ENCODE results near the gene EFS. TPM values are rescaled to one million over a fixed set of nuclear protein-coding genes. Genes with fewer than 3 reads are reported as not detected.
A peak's percentile ranks its signal among the peaks of the same experiment; 100 is the strongest.

EFS gene
- total RNA-seq, 2 experiments from 2014 or later, result not detected

DNA sequence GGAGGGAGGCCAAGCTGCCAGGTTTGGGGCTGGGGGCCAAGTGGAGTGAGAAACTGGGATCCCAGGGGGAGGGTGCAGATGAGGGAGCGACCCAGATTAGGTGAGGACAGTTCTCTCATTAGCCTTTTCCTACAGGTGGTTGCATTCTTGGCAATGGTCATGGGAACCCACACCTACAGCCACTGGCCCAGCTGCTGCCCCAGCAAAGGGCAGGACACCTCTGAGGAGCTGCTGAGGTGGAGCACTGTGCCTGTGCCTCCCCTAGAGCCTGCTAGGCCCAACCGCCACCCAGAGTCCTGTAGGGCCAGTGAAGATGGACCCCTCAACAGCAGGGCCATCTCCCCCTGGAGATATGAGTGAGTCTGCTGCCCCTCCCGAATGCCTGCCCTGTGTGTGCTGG is 8.1 kb upstream of the EFS start:
- no peak overlapping the region for H3K4me3 Mint-ChIP-seq
- no peaks in the 10 kb centered on the region for H3K27me3 Mint-ChIP-seq (ENCODE audit: low read depth)
- no peaks in the 10 kb centered on the region for H3K9me3 Mint-ChIP-seq
- intact Hi-C loops (cut with micrococcal nuclease), result no loop called here
- H3K4me1 Mint-ChIP-seq (ENCODE audit: low read depth), result no peaks in the 10 kb centered on the region
- H3K36me3 Mint-ChIP-seq (ENCODE audit: low read depth), result no peaks in the 10 kb centered on the region
- CTCF ChIA-PET, result interaction anchor here (0.6 to 0.7 kb wide), 2 partner anchors 154 to 253 kb away, joined by 3 read pairs; no protein-coding TSS in a partner anchor
- no peak overlapping the region for H3K27ac Mint-ChIP-seq
- no peak for DNase-seq

DNA sequence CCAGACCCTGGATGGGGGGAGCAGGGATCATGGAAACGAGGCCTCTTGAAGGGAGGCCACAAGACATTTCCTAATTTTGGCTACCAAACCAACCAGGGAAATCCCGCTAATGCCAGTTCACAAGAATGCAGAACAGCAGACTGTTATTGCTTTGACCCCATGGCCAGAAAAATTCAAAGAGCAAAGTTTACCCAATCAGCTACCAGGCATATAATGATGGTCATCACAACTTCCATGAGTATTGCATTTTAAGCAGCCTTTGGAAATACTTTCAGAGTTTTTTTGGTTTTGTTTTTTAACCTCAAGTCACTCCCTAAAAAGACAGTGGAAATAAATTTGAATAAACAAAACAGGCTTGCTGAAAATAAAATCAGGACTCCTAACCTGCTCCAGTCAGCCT is 7.5 kb upstream of the EFS start, which contains the start of gene IL25:
IL25 (plus strand) TSS at position 301 of the 400 bp plus-strand sequence.
- Mint-ChIP-seq H3K4me3 (no peak within 1 kb of the TSS), H3K36me3 (ENCODE audit: low read depth) (no peaks in the 10 kb centered on the region), H3K27me3 (ENCODE audit: low read depth) (peaks cover 3% of the 10 kb centered on the region), H3K4me1 (ENCODE audit: low read depth) (no peaks in the 10 kb centered on the region), H3K9me3 (no peaks in the 10 kb centered on the region), H3K27ac (no peak within 1 kb of the TSS)
- CTCF ChIA-PET, result no interaction called here
- intact Hi-C loops (cut with micrococcal nuclease), result no loop called here
- no peak for DNase-seq

DNA sequence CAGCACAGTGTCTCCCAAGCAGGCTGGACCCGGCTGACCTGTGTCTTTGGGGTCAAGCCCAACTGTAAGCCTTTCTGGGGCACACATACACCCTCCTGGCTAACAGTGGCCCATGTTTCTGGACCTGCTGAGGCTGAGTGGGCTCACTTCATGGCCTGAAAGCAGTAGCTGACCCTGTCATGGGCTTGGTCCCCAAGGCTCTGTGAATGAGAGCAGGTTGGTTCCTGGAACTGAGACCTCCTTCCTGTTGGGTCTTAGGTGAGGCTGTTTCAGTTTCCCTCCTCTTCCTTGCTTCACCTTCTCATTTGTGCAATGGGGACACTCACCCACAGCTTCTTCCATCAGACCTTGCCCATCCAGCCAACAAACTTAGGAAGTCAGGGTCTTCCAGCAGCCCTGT is 6.9 kb upstream of the EFS start:
- intact Hi-C loops (cut with micrococcal nuclease), result no loop called here
- CTCF ChIA-PET, result no interaction called here
- Mint-ChIP-seq H3K9me3 (no peaks in the 10 kb centered on the region), H3K4me3 (no peak overlapping the region), H3K36me3 (ENCODE audit: low read depth) (no peaks in the 10 kb centered on the region), H3K4me1 (ENCODE audit: low read depth) (peaks cover under 1% of the 10 kb centered on the region), H3K27me3 (ENCODE audit: low read depth) (peaks cover 10% of the 10 kb centered on the region), H3K27ac (no peak overlapping the region)
- no peak for DNase-seq

DNA sequence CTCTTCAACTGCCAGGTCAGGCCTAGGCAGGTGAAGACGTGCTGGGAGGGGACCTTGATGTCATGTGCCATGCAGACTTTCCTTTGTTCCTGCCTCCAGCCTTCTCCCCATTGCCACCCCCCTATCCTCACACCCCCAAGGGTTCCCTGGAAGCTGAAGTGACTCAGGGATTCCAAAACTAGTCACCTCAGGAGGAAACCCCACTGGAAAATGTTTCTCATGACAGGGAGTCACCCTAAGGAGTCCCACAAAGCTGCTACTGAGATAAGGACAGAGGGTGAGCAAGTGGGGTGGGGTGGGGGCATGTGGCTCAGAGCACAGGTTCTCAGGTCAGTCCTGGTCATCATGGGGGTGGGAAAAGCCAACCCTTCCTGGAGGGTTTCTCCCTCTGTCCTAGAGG is 5.2 kb upstream of the EFS start:
- no peak overlapping the region for H3K27ac Mint-ChIP-seq
- DNase-seq, result no peak

DNA sequence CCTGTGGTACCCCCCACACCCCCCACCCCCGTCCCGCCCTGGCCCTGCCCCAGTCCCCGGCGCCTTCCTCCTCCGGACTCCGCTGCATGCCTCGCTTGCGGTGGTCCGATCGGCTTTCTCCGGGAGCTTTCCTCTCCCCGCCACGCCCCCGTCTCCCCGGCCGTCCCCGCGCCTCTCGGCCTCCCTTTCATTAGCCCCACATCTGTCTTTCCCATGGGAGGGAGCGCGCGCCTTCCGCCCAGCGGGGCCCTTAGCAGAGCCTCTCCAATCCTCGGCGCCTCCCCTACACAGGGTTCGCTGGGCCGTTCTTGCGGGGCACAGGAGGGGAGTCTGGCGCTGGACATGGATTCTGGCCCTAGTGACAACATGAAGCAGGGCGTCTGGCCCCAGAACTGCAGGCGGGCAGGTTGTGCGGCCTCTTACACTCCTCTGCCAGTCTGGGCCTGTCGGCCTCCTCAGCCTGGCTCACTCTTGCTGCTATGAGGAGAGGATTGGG is 1.5 kb upstream of the EFS start:
- Mint-ChIP-seq H3K36me3 (ENCODE audit: low read depth) (no peaks in the 10 kb centered on the region), H3K27me3 (ENCODE audit: low read depth) (peaks cover 26% of the 10 kb centered on the region), H3K27ac (no peak overlapping the region), H3K9me3 (no peaks in the 10 kb centered on the region), H3K4me3 (no peak overlapping the region), H3K4me1 (ENCODE audit: low read depth) (peaks cover 6% of the 10 kb centered on the region)
- DNase-seq, result no peak
- intact Hi-C loops (cut with micrococcal nuclease), result no loop called here
- CTCF ChIA-PET, result interaction anchor here (1.1 kb wide), 1 partner anchor 19 kb away, joined by 3 read pairs; no protein-coding TSS in a partner anchor

More for the DNA sequence above, 5.2 kb upstream of the EFS start:
- Mint-ChIP-seq H3K36me3 (ENCODE audit: low read depth) (no peaks in the 10 kb centered on the region), H3K4me3 (no peak overlapping the region), H3K27me3 (ENCODE audit: low read depth) (peaks cover 15% of the 10 kb centered on the region), H3K4me1 (ENCODE audit: low read depth) (peaks cover 3% of the 10 kb centered on the region), H3K9me3 (no peaks in the 10 kb centered on the region)
- CTCF ChIA-PET, result interaction anchor here (0.6 to 2.5 kb wide), 3 partner anchors 10 to 79 kb away, joined by 3 to 13 read pairs (median 3); no protein-coding TSS in a partner anchor
- intact Hi-C loops (cut with micrococcal nuclease), result no loop called here

DNA sequence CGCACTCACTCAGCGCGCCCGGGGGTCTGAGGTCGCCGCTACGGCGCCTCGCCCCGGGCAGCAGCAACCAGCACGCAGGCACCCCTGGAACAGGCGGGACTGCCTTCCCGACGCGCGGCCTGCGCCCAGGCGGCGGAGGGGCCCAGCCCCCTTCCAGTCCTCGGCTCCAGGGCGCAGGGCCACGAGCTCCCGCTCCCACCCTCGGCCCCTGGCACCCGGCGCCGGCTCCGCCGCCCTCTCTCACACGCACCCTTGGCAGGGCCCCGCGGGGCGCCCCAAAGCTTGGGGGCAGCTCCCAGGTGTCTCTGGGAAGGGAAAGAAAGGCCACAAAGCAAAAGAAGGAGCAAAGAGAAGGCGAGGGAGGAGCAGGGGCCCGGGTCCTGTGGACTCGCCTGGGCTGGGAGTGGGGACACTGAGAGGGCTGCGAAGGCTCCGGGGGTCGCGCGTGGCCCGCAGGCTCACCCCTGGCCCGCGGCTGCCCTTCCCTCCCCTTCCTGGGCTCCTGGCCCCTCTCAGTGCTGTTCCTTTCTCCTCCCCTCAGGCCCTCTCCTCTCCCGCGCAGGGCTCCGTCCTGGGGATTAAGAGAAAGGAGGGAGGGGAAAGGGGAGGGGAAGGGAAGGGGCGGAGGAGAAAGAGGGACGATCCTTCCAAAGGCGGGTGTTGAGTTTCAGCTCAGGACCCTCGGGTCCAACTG is 907 bp upstream of the EFS start:
- Mint-ChIP-seq H3K4me1 (ENCODE audit: low read depth) (peaks cover 6% of the 10 kb centered on the region), H3K27ac (no peak overlapping the region), H3K36me3 (ENCODE audit: low read depth) (no peaks in the 10 kb centered on the region), H3K4me3 (no peak overlapping the region), H3K27me3 (ENCODE audit: low read depth) (peaks cover 26% of the 10 kb centered on the region), H3K9me3 (no peaks in the 10 kb centered on the region)
- DNase-seq, result no peak
- CTCF ChIA-PET, result interaction anchor here (0.6 to 1.1 kb wide), 3 partner anchors 18 to 94 kb away, joined by 3 read pairs; no protein-coding TSS in a partner anchor
- intact Hi-C loops (cut with micrococcal nuclease), result no loop called here

DNA sequence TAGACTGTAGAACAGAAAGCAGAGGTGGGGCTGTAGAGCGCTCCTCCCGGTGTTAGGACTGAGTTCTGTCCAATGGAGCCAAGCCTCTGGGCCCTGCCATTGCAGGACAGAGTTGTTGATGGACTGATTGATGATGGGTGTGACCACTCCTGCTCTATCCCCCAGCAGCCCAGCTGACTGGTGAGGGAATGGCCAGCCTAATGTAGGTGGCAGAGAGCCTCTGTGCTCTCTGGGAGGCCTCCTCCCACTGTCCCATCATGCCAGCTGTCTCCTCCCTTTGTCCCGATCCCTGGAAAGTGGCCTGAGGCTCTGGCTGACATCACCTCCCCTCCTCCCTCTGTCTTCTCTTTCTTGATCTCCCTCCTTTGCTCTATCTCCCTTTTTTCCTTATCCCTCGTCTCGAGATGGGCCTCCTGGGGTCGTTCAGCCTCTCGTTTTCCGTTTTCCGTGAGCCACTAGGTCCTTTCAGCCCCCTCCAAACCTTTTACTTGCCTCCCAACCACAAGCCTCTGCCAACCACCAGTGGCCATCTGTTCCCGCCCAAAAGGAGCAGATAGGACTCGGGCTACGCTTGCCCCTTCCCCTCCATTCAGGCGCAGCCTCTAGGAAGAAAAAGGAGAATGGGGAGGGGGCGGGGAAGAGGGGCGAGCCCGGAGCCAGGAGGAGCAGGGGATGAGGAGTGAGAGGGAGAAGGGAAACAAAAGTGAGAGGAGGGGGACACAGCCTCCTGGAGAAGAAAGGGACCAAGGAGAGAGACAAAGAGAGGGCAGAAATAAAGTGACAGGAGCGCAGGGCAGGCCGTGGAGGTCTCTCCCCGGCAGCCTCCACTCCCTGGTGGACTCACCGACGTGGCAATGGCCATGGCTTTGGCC is 572 bp downstream of the EFS start:
- Mint-ChIP-seq H3K36me3 (ENCODE audit: low read depth) (no peaks in the 10 kb centered on the region), H3K4me1 (ENCODE audit: low read depth) (peaks cover 6% of the 10 kb centered on the region), H3K9me3 (no peaks in the 10 kb centered on the region), H3K27ac (no peak overlapping the region), H3K27me3 (ENCODE audit: low read depth) (peaks cover 26% of the 10 kb centered on the region), H3K4me3 (no peak overlapping the region)
- no peak for DNase-seq
- CTCF ChIA-PET, result no interaction called here
- intact Hi-C loops (cut with micrococcal nuclease), result no loop called here

DNA sequence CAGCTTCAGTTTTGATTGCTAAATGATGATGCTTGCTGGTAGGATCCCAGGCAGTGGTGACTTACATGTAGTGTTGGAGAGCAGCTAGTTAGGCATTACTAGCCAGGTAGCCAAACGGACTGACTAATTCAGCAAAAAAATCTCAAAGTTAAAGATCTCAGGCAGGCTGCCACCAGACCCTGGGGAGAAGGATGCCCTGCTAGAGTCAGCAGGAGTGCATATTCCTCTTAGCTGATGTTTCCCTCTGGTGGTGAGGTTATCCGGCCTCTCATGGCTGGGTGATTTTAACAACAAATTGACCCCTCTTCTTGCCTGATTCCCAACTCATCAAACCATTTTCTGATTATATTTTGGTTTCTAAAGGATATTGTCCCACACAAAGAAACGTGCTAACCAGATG is 2.8 kb downstream of the EFS start:
- peaks cover 19% of the 10 kb centered on the region for H3K27me3 Mint-ChIP-seq (ENCODE audit: low read depth)
- no peak overlapping the region for H3K27ac Mint-ChIP-seq
- DNase-seq, result no peak
- no peaks in the 10 kb centered on the region for H3K9me3 Mint-ChIP-seq
- CTCF ChIA-PET, result interaction anchor here (1.1 to 3.7 kb wide), 4 partner anchors 17 to 117 kb away, joined by 3 to 21 read pairs (median 4); no protein-coding TSS in a partner anchor
- H3K4me3 Mint-ChIP-seq, result no peak overlapping the region
- peaks cover 6% of the 10 kb centered on the region for H3K4me1 Mint-ChIP-seq (ENCODE audit: low read depth)
- no peaks in the 10 kb centered on the region for H3K36me3 Mint-ChIP-seq (ENCODE audit: low read depth)
- intact Hi-C loops (cut with micrococcal nuclease), result no loop called here

DNA sequence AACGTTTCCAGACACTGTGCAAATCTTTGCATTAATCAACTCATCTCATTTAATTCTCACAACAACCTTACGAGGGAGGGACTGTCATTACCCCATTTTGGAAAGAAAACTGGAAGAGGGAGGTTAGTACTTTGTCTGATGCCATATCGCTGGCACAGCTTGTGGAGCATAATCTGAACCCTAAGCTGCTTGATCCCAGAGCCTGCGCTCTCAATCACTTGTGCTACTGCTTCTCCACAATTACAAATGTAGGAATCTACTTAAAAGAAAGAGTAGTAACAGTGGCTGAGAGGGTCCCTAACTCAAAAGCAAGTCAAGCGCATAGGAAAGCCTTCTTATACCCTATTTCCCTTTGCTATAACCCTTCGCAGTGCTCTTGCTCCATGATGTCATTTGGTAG is 3.2 kb downstream of the EFS start:
- CTCF ChIA-PET, result interaction anchor here (1.2 to 3.7 kb wide), 3 partner anchors 16 to 35 kb away, joined by 3 to 21 read pairs (median 4); no protein-coding TSS in a partner anchor
- Mint-ChIP-seq H3K27me3 (ENCODE audit: low read depth) (peaks cover 15% of the 10 kb centered on the region), H3K4me1 (ENCODE audit: low read depth) (peaks cover 4% of the 10 kb centered on the region), H3K9me3 (no peaks in the 10 kb centered on the region), H3K27ac (no peak overlapping the region), H3K4me3 (no peak overlapping the region), H3K36me3 (ENCODE audit: low read depth) (no peaks in the 10 kb centered on the region)
- intact Hi-C loops (cut with micrococcal nuclease), result no loop called here
- no peak for DNase-seq

DNA sequence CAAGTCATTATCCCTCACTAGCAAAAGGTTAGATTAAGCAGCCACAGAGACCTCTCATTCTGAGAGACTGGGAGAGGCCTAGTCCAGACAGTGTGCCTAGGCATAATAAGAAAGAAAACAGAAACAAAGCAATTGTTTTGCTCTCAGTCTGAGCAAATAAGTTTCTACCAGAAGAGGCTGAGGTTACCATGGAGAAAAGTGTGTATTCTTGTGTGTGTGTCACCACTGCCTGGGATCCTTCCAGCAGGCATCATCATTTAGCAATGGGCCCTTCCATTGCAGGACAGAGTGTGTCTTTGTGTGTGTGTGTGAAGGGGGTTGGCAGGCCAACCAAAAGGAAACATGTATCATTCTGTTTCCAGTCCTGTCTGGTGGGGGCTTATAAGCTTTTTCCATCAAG is 3.7 kb downstream of the EFS start:
- intact Hi-C loops (cut with micrococcal nuclease), result no loop called here
- no peaks in the 10 kb centered on the region for H3K36me3 Mint-ChIP-seq (ENCODE audit: low read depth)
- H3K27ac Mint-ChIP-seq, result no peak overlapping the region
- H3K4me3 Mint-ChIP-seq, result no peak overlapping the region
- no peaks in the 10 kb centered on the region for H3K9me3 Mint-ChIP-seq
- DNase-seq, result peak; percentile 10
- H3K27me3 Mint-ChIP-seq (ENCODE audit: low read depth), result peaks cover 11% of the 10 kb centered on the region
- H3K4me1 Mint-ChIP-seq (ENCODE audit: low read depth), result peaks cover 3% of the 10 kb centered on the region
- CTCF ChIA-PET, result interaction anchor here (0.9 to 3.7 kb wide), 4 partner anchors 16 to 35 kb away, joined by 3 to 21 read pairs (median 4); no protein-coding TSS in a partner anchor

DNA sequence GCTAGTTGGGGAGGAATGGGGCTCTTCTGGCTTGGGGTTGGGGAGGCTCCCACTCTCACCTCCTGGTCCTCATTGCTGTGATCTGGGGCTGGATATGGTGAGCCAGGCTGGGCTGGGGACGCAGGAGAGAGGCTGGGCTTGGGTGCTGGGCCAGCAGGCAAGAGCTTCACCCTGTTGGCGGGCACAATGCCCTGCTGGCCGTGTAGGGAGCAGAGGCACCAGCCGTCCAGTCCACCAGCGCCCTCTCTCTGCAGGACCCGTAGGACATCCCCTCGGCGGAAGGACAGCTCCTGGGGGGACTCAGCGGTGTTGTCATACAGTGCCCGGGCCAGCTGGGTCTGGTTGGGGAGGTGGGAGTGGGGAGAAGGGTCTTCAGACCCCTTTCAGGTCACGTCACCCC is 4.5 kb downstream of the EFS start:
- CTCF ChIA-PET, result interaction anchor here (0.9 to 3.7 kb wide), 6 partner anchors 19 to 239 kb away, joined by 3 to 21 read pairs (median 3); no protein-coding TSS in a partner anchor
- Mint-ChIP-seq H3K27me3 (ENCODE audit: low read depth) (peaks cover 11% of the 10 kb centered on the region), H3K4me1 (ENCODE audit: low read depth) (peaks cover 3% of the 10 kb centered on the region), H3K36me3 (ENCODE audit: low read depth) (no peaks in the 10 kb centered on the region), H3K4me3 (no peak overlapping the region), H3K9me3 (no peaks in the 10 kb centered on the region), H3K27ac (no peak overlapping the region)
- no peak for DNase-seq
- intact Hi-C loops (cut with micrococcal nuclease), result no loop called here

DNA sequence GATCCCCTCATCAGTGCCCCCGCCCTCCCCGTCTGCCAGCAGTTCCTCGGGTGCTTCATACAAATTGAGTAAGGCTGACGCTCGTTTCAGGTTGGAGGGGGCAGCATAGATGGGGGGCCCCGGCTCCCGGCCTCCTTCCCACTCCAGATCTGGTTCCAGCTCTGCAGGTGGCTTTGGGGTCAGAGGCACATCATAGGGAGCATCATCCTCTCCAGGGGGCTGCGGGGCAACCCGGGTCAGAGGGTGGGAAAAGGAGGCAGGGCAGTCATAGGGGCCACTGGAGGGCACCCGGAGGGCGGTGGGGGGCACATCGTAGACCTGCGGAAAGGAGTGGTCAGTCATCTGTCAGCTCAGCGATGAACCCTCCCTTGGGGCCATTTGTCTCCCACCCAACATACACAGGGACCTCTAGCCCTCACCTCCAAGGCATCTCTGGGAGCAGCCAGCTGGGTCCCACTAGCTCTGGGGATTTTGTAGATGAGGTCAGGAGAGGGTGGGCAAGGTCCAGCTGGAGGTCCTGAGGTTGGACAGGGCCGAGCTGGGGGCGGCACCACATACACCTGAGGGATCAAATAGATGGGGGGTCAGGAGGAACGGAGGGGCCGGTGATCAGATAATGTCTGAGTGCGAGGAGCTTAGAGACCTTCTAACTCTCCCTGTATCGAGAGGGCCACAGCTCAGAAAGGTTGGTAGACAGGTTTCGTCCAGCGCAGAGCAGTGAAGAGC is 5.1 kb downstream of the EFS start:
- Mint-ChIP-seq H3K36me3 (ENCODE audit: low read depth) (no peaks in the 10 kb centered on the region), H3K27me3 (ENCODE audit: low read depth) (peaks cover 9% of the 10 kb centered on the region), H3K27ac (no peak overlapping the region), H3K9me3 (no peaks in the 10 kb centered on the region), H3K4me1 (ENCODE audit: low read depth) (peaks cover 2% of the 10 kb centered on the region), H3K4me3 (no peak overlapping the region)
- no peak for DNase-seq
- intact Hi-C loops (cut with micrococcal nuclease), result no loop called here
- CTCF ChIA-PET, result interaction anchor here (1.1 to 3.7 kb wide), 5 partner anchors 20 to 239 kb away, joined by 3 to 21 read pairs (median 3); no protein-coding TSS in a partner anchor

Data from activated naive CD4-positive, alpha-beta T cell treated with anti-CD3 and anti-CD28 coated beads for 36 hours (primary cell).